SU-DHL-6 (cell line): ENCODE results near the gene HSPB1.

ENCODE experiments used
- H2AFZ ChIP-seq: fragments of 200-600 bp; sonication (generic); 2 replicates; pipeline ENCODE4 v1.6.1; 2014; ENCODE audit warnings: low read depth, mild to moderate bottlenecking, moderate library complexity, mixed read lengths, antibody characterized with exemption, low read length; ENCODE audit not compliant: severe bottlenecking
- H3F3A ChIP-seq: fragments of 200-600 bp; shearing (Covaris generic); 2 replicates; pipeline ENCODE4 v1.6.0; 2016; ENCODE audit warnings: antibody characterized with exemption, mild to moderate bottlenecking; ENCODE audit not compliant: insufficient read depth
- H3K27ac ChIP-seq: fragments of 200-600 bp; sonication (generic); 2 replicates; pipeline ENCODE4 v1.5.1; 2016; ENCODE audit warnings: low read depth, mild to moderate bottlenecking, low read length, moderate library complexity, mixed read lengths
- H3K27me3 ChIP-seq: fragments of 200-600 bp; sonication (generic), shearing (Covaris generic); 2 replicates; pipeline ENCODE4 v1.6.0; 2014; ENCODE audit warnings: mild to moderate bottlenecking, low read length
- H3K36me3 ChIP-seq: fragments of 200-600 bp; sonication (generic); 2 replicates; pipeline ENCODE4 v1.6.1; 2014; ENCODE audit warnings: mild to moderate bottlenecking, low read length, mixed read lengths
- H3K4me2 ChIP-seq: fragments of 300-600, 200-600 bp; shearing (Covaris generic), sonication (generic); 2 replicates; pipeline ENCODE4 v1.6.0; 2014; ENCODE audit warnings: low read length, low read depth, mild to moderate bottlenecking; ENCODE audit not compliant: poor library complexity, severe bottlenecking
- H3K4me3 ChIP-seq: fragments of 200-600 bp; sonication (generic); 2 replicates; pipeline ENCODE4 v1.5.1; 2014; ENCODE audit warnings: antibody characterized with exemption, low read length, mild to moderate bottlenecking, mixed read lengths; ENCODE audit not compliant: insufficient read depth, poor library complexity, severe bottlenecking
- H3K79me2 ChIP-seq: fragments of 200-600 bp; sonication (generic); 2 replicates; pipeline ENCODE4 v1.6.1; 2014; ENCODE audit warnings: mild to moderate bottlenecking, low read length, moderate library complexity; ENCODE audit not compliant: insufficient read depth
- H3K9ac ChIP-seq: fragments of 200-600 bp; sonication (generic); 2 replicates; pipeline ENCODE4 v1.7.0; 2014; ENCODE audit warnings: mild to moderate bottlenecking, low read length
- H3K9me2 ChIP-seq: fragments of 200-600 bp; sonication (generic); replicated peaks from 2 replicates; pipeline ENCODE4 v1.6.1; 2014; ENCODE audit warnings: low read length; ENCODE audit not compliant: insufficient read depth
- H3K9me3 ChIP-seq: fragments of 200-600 bp; sonication (generic); 2 replicates; pipeline ENCODE4 v1.6.1; 2014; ENCODE audit warnings: low read length, mixed read lengths; ENCODE audit not compliant: insufficient read depth
- H4K20me1 ChIP-seq: fragments of 200-600 bp; sonication (generic); 2 replicates; pipeline ENCODE4 v1.6.1; 2014; ENCODE audit warnings: low read depth, mild to moderate bottlenecking, antibody characterized with exemption, low read length, moderate library complexity, mixed read lengths
- CTCF ChIP-seq: fragments of 200-600 bp; sonication (generic); IDR thresholded peaks from one replicate; pipeline ENCODE4 v1.5.1; 2017; ENCODE audit warnings: antibody characterized with exemption, mild to moderate bottlenecking, low read length, moderate library complexity; ENCODE audit not compliant: insufficient read depth, poor library complexity, severe bottlenecking
- EZH2phosphoT487 ChIP-seq: fragments of 200-600 bp; sonication (generic), shearing (Covaris generic); conservative IDR thresholded peaks from 2 replicates; pipeline ENCODE4 v1.6.1; 2018; ENCODE audit warnings: mild to moderate bottlenecking, antibody characterized with exemption, low read length, moderate library complexity, mixed read lengths

The HSPB1 gene

GRCh38 chr7:76349313-76349885 lies 46.9 kb downstream of the HSPB1 start:
- no peaks in the 10 kb centered on the region for H3K27me3 ChIP-seq
- no peak overlapping the region for H3K4me3 ChIP-seq
- no peak overlapping the region for H2AFZ ChIP-seq
- TF ChIP-seq CTCF = no peak
- TF ChIP-seq EZH2phosphoT487 = no peak
- H3K9me2 ChIP-seq = no peaks in the 10 kb centered on the region
- H3F3A ChIP-seq = no peaks in the 10 kb centered on the region
- no peak overlapping the region for H3K27ac ChIP-seq
- no peak overlapping the region for H3K9ac ChIP-seq
- H3K79me2 ChIP-seq = peaks cover 98% of the 10 kb centered on the region
- peaks cover 22% of the 10 kb centered on the region; the same call in 1 of the 2 replicates for H3K36me3 ChIP-seq
- H3K9me3 ChIP-seq = no peaks in the 10 kb centered on the region
- no peak overlapping the region for H3K4me2 ChIP-seq
- H4K20me1 ChIP-seq = peaks cover 27% of the 10 kb centered on the region

- Histone ChIP-seq H3K27ac (no peak overlapping the region), H3K9me2 (no peaks in the 10 kb centered on the region), H3K36me3 (peaks cover 35% of the 10 kb centered on the region), H3K27me3 (no peaks in the 10 kb centered on the region), H3F3A (no peaks in the 10 kb centered on the region), H3K9me3 (no peaks in the 10 kb centered on the region), H3K79me2 (peaks cover 100% of the 10 kb centered on the region), H2AFZ (no peak overlapping the region), H4K20me1 (peaks cover 46% of the 10 kb centered on the region), H3K4me3 (no peak overlapping the region), H3K9ac (no peak overlapping the region), H3K4me2 (no peak overlapping the region)
- no peak for TF ChIP-seq CTCF
- no peak for TF ChIP-seq EZH2phosphoT487
These were observed 48.9 kb downstream of the HSPB1 start for GRCh38 chr7:76351372-76351771.

- H3K4me2 ChIP-seq = no peak overlapping the region
- no peak overlapping the region for H3K4me3 ChIP-seq
- H3K27me3 ChIP-seq = no peaks in the 10 kb centered on the region
- peaks cover 37% of the 10 kb centered on the region for H3K36me3 ChIP-seq
- H3K9me3 ChIP-seq = no peaks in the 10 kb centered on the region
- H4K20me1 ChIP-seq = peaks cover 54% of the 10 kb centered on the region
- H3K9me2 ChIP-seq = no peaks in the 10 kb centered on the region
- no peak overlapping the region for H3K9ac ChIP-seq
- H3K27ac ChIP-seq = no peak overlapping the region
- no peak overlapping the region for H2AFZ ChIP-seq
- peaks cover 100% of the 10 kb centered on the region for H3K79me2 ChIP-seq
- H3F3A ChIP-seq = no peaks in the 10 kb centered on the region
- TF ChIP-seq EZH2phosphoT487 (no peak), CTCF (no peak)
These were observed 49.7 kb downstream of the HSPB1 start for GRCh38 chr7:76352193-76352592.
